Activated naive CD4-positive, alpha-beta T cell treated with Interleukin-2 at 50 U/mL for 16 hours (primary cell): ENCODE results near the gene SCN5A.

Experiments
- DNase-seq: peaks from one replicate; pipeline ENCODE4 v3.0.0-alpha.2; 2020

The SCN5A gene

DNA sequence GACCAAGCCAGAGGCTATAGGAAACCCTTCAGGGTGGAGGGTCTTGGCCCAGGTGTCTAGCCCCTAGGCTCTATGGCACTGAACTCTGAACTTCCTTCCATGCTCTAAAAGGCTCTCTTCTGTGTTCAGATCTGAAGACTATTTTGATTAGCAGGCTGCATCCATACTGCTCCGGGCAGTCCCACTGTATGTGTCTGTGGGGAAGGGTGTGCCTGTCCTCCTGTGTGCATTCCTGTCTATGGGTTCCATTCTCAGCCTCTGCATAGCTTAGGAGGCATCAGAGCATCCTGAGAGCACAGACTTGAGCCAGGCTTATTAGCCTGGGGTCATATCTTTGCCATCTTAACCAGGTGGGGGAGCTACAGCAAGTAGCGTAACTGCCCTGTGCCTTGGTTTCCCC lies 115.3 kb downstream of the SCN5A start:
- no peak for DNase-seq

DNA sequence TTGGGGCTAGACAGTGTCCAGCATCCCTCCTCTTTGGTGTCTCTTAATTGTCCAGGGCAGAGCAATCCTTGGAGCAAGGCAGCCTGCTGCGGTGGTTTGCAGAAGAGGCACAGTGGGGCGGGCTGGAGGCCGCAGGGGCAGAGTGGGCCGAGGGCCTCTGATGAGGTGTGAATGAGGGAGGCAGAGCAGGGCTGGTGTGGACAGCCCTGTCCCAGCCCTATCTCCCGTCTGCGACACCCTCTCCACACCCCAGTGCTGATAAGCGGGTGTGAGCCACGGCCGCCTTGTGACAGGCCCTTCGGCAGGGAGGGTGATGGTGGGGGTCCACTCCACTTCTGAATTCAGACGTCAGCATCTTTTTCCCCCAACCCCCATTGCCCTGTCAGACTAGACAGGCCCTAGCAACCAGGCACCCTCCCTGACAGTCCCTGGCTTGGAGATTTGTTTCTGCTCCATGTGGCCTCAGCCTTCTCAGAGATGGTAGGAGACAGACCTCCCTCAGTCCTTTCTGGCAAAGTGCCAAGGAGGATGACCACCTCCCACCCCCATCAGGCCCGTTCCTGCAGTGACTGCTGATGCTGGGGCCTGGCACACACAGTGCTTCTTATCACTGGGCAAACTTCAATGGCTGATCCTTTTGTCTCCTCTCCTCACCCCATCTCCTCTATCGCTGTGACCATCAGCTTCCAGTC lies 116.1 kb downstream of the SCN5A start:
- DNase-seq = no peak

DNA sequence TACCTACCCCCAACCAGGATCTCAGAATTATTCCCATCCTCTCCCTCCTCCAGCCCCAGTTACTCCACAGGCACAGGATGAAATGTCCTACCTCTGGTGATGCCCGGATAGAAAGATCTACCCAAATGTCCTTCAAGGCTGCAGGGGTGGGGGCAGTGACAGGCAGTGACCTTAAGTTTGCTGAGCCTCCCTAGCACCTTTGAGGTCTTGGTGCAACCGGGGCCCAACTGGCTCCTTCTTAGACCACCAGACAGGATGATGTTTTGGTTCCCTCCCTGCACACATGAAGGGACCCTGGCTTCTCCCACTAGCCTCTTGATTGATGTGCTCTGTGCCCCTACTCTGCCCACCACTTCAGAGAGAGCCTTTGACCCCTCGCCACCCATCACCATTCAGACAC lies 117.0 kb downstream of the SCN5A start:
- no peak for DNase-seq

DNA sequence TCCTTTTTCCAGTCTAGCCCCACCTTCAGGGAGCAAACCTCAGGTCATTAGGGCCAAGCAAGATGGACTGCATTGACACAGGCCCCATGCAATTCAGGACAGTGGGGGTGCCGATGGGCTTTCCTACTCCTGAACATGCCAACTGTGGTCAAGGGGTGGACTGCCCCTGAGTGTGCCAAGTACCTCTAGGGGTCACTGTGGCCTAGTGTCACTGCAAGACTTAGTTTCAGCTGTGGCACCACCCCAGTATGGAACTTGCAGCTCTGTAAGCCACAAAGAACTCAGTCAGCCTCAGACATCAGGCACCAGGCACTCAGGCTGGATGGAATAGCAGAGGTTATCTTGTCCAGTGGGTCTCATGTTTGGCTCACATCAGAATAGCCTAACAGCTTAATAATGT lies 121.0 kb downstream of the SCN5A start:
- no peak for DNase-seq

DNA sequence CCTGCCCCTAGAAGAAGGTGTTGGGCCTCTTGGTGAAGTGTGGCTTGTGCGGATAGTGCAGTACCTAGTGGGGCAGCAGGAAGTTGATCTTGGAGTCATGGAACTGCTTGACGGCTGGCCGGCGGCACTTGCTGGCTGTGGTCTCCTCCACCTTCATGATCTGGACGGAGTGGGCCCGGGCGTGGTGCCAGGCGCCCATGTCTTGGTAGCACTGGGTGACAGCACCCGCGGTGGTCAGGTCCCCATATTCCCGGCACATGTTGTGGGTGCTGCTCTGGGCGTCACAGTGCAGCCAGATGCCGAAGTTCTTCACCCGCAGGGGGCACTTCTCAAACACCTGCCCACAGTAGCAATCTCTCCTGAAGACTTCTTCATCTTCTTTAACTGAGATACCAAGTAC lies 122.7 kb downstream of the SCN5A start:
- no peak for DNase-seq

DNA sequence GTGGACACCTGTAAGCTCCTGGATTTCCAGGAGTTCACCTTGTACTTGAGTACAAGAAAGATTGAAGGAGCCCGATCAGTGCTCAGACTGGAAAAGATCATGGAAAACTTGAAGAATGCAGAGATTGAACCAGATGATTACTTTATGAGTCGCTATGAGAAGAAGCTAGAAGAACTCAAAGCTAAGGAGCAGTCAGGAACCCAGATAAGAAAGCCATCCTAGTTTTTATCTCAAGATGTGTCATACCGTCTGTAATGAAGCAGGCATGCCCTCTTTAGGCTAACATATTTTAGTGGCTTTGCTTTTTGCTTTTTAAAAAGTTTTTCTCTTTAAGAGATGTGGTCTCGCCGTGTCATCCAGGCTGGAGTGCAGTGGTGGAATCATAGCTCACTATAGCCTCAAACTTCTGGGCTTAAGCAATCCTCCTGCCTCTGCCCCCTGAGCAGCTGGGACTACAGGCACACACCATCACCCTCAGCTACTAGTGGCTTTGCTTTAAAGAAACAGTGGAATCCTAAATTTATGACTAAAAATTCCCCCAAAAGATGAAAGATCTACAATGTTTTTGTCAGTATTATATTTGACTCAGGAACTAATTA lies 125.2 kb downstream of the SCN5A start:
- DNase-seq = no peak

DNA sequence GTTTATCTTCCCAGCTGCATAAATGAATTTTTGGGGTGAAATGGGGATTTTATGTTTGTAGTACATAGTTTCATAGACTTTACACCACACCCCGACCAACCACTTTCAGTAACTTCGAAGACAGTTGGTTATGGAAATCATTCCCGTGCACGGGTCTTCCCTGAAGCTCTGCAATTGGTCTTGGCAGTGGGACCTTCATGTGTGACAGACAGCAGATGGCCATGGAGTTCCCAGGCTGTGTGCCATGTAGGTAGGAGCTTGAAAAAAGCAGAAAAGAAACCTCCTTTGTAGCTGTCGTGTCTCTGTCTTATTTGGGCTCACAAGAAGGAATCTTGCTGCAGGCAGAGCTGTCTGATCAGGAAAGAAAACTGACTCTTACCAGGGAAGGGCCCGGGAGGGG lies 127.5 kb downstream of the SCN5A start:
- no peak for DNase-seq

DNA sequence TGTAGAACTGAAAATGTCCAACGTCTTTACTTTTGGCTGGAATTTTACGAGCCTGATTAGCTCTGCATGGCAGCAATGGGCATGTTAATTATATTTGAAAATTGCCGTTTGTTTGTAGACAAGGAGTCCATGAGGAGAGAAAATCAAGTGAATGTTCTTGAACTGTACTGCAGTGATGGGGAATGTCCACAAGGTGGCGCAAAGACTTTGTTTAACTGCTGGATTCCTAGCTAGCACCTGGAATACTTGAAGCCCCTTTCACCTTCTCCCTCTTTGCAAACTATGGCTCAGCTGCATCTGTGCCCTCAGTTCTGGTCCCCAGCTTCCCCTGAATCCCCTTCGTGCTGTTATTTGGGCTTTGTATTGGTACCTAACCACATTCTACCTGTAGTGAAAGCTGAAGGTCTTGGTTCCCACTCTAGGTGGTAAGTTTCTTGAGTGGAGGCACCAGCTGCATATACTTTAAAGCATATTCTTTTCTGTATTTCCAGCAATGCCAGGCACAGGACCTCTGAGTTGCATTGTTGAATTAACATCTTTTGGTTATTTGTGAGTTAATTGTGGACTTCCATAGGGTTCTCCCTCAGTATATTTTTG lies 128.0 kb downstream of the SCN5A start:
- peak; percentile 60 for DNase-seq

DNA sequence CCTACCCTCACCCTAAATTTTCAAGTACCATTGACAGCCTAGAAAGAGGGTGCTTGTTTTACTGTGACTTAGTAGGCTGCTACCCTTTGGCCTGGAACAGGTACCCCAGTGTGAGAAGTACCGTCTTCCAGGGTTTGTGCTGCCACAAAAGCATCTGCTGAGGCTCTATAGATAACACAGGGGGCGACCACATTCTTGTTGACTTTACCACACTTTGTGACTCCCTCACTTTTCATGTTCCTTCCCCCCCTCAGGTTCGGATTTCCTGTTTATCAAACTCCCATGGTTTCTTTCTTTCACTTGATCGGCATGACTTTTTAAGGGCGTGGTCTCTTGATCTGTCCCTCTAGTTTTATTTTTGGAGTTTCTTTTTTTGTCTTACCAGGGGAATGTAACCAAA lies 129.8 kb downstream of the SCN5A start:
- no peak for DNase-seq

DNA sequence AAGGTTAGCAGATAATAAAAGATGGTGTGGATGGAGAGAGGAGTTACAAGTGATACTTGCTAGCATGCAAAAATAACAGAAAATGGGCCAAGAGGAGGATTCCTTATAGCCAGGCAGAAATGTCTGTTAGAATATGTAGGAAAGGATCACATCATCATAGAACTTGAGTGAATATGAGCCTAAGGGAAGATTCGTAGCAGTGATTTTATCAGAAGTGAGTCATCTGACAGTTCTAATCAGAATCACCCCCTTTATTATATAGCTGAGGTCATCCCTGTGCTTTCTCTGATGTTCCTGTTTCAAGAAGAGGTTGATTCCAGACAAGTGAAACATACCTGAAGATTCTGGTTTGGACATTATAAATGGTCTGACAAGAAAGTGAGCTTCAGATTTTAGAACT lies 130.5 kb downstream of the SCN5A start:
- DNase-seq = no peak

DNA sequence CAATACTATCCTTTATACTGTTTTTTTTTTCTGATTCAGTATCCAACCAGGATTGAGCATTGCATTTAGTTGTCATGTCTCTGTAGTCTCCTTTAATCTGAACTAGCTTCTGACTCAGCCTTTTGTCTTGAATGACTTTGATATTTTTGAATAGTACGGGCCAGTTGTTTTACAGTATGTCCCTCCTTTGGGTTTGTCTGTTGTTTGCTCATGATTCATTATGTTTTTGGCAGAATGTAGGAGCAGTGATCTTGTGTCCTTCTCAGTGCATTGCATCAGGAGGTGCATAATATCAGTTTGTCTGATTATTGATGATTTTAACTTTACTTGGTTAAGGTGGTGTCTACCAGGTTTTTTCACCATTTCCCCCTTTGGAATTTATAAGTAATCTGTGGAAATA lies 132.8 kb downstream of the SCN5A start:
- no peak for DNase-seq

DNA sequence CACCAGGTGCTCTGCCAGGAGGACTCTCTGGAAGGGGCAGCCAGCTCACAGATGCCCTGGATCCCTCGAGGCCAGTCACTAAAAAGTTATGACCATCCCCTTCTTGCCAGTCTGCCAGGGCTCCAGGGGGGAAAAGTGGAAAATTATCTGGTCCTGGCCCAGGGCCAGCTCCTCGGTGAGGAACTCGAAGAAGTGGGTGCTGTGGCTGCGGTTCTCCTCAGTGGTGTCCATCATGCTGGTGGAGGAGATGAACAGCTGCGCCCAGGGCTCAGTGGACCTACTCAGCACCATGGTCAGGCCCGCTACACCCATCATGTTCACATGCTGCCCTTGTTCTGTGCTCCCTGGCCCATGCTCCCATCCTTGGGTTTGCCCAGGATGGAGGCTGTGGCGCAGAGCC lies 134.1 kb downstream of the SCN5A start:
- no peak for DNase-seq

DNA sequence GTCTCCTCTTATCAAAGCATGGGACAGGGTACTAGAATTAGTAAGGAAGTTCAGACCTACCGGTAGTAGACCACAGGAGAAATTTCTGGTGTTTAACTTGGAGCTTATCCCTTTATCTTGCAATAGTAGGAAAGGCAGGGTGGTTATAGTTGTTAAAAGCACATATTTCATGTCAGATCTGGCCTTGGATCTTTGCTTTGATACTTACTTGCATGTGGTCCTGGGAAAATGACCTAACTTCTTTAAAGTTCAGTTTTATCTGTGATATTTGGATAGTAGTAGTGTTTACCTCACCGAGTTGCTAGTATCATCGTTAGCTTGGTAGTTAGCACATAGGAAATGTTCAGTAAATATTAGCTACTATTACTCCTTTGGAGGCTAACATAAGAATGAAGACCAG lies 137.9 kb downstream of the SCN5A start:
- no peak for DNase-seq

DNA sequence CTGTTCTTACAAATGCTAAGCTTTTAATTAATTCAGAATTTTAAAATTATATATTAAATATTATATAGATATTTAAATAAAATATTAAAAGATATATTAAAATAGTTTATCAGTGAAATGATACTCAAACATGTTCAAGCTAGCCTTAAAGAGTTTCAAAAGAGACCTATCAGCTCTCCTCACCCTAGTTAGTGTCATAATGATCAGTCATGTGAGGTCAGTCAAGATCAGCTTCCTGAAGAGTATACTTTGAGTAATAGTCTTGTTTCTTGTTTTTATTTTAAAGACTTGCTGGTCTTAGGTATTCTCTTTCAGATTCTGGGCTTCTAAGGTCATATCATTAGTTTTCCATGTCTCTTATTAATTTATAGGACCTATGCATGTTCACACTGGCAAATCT lies 138.9 kb downstream of the SCN5A start:
- no peak for DNase-seq

DNA sequence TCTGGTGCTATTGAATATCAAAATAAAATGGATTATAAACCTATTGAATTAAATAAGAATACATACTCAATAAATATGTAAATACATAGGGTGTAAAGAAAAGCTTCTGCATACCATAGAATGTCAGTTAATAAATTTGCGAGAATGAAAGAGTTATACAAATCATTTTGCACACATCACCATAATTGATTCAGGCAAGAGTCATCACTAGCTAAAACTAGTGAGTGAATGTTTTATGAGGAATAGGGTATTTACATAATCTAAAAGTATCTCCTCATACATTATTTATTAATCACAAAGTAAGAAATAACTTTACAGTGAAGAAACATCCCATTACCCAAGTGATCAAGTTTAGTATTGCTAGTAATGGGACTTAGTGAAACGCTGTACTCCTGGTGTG lies 139.8 kb downstream of the SCN5A start:
- no peak for DNase-seq

DNA sequence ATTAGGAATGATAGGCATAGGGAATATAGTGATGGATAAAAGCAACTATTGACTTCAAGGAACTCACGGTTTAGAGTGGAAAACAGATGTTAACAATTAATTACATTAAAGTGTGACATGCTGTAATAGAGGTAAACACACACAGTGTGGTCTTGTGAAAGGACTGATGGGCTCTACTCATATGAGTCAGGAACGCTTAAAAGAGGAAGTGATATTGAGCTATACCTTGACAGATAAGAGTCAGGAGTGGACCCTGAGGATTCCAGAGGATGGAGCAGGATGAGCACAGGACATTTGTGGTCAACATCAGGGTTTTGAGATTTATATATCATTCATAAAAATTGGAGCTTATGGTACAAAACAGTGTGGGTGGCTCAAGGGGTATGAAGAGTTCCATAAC lies 142.4 kb downstream of the SCN5A start:
- no peak for DNase-seq

DNA sequence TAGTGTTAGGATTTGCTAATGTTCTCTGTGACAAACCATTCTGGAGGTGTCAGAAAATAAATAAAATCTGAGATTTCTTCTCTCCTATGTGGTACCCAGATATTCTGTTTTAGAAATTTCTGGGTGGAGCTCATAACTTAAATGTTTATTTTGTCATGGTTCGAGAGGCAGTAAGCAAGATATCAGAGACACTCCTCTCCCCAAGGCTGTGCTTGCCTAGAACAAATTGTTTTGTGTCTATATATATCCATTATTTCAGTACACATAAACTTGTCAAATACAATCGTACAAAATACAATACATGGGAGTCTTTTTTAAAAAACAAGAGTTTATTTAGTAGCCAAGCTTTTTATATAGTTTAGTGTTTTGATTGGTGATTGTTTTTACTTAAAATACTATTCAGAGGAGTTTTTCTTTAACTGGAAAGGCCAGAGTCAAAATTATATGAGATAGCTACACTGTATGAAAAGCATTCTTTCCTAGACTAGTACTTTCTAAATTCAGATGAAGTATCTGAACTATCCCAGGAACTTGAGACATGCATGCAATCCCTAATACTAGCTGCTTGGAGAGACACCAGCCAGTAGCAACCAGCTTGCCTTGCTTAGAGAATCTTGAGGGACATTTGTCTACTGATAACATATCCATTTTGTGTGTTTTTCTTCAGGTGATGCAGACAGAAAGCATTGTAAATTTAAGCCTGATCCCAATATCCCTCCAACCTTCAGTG lies 148.6 kb downstream of the SCN5A start:
- no peak for DNase-seq
